22Rv1 (cell line): ENCODE measurements around the gene GPAT2.

Experiments used
- ZFX ChIP-seq: fragments of 450-650 bp; IDR thresholded peaks from 2 replicates; pipeline ENCODE4 v1.6.1; 2017; ENCODE audit warnings: antibody characterized with exemption, borderline replicate concordance
- TF ChIP-seq, protein P1 (sequence below): fragments of 450-650 bp; IDR thresholded peaks from 2 replicates; pipeline ENCODE4 v1.5.1; 2017; ENCODE audit warnings: mild to moderate bottlenecking

GRCh38 chr2:96083989-96084857 lies 49.5 kb upstream of the GPAT2 start:
- TF ChIP-seq, protein P1, sequence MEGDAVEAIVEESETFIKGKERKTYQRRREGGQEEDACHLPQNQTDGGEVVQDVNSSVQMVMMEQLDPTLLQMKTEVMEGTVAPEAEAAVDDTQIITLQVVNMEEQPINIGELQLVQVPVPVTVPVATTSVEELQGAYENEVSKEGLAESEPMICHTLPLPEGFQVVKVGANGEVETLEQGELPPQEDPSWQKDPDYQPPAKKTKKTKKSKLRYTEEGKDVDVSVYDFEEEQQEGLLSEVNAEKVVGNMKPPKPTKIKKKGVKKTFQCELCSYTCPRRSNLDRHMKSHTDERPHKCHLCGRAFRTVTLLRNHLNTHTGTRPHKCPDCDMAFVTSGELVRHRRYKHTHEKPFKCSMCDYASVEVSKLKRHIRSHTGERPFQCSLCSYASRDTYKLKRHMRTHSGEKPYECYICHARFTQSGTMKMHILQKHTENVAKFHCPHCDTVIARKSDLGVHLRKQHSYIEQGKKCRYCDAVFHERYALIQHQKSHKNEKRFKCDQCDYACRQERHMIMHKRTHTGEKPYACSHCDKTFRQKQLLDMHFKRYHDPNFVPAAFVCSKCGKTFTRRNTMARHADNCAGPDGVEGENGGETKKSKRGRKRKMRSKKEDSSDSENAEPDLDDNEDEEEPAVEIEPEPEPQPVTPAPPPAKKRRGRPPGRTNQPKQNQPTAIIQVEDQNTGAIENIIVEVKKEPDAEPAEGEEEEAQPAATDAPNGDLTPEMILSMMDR = no peak
- no peak for TF ChIP-seq ZFX
